Common myeloid progenitor, CD34-positive (primary cell): ENCODE measurements around the gene GFOD1.

Experiments used
- CTCF ChIA-PET: fragments of 350-600 bp; sonication (Branson Sonifier 250); formaldehyde crosslinking; loops from one replicate; lab custom pipeline; 2021; ENCODE audit warnings: antibody characterized with exemption; lab: Charles Lee
- POLR2A ChIA-PET: fragments of 350-600 bp; sonication (Branson Sonifier 250); formaldehyde crosslinking; loops from one replicate; lab custom pipeline; 2021; ENCODE audit warnings: antibody characterized with exemption; lab: Charles Lee
- DNase-seq, 3 donors: peaks; one replicate each; pipeline versions ENCODE4 v3.0.0 to v3.0.0-alpha.2; 2013
- H3K27ac ChIP-seq, 2 experiments: 1 replicate in 1 of 2; 2 replicates in 1 of 2; pipeline ENCODE4 v1.7.0; 2013; ENCODE audit warnings: inconsistent platforms in 2 of 2, low read length in 2 of 2, mild to moderate bottlenecking in 2 of 2, low read depth in 1 of 2, moderate library complexity in 1 of 2; ENCODE audit not compliant: severe bottlenecking in 2 of 2, insufficient read depth in 1 of 2, poor library complexity in 1 of 2
- H3K27me3 ChIP-seq, 5 experiments: replicated peaks in 2 of 5; 1 replicate in 3 of 5; 2 replicates in 2 of 5; pipeline versions ENCODE4 v1.6.1 to v1.7.0; 2013; ENCODE audit warnings: low read length in 4 of 5, mild to moderate bottlenecking in 2 of 5, moderate library complexity in 2 of 5, inconsistent platforms in 1 of 5; ENCODE audit not compliant: insufficient read depth in 5 of 5, control insufficient read depth in 4 of 5
- H3K36me3 ChIP-seq, 4 experiments: 1 replicate in 2 of 4; 2 replicates in 2 of 4; pipeline versions ENCODE4 v1.6.1 to v1.7.0; 2013; ENCODE audit warnings: low read length in 3 of 4, control low read depth in 1 of 4, mild to moderate bottlenecking in 1 of 4; ENCODE audit not compliant: control insufficient read depth in 4 of 4, insufficient read depth in 4 of 4
- H3K4me1 ChIP-seq, 4 experiments: 1 replicate in 3 of 4; 2 replicates in 1 of 4; pipeline versions ENCODE4 v1.6.1 to v1.7.1; 2013; ENCODE audit warnings: low read length in 3 of 4, mild to moderate bottlenecking in 3 of 4, control low read depth in 1 of 4, inconsistent platforms in 1 of 4, moderate library complexity in 1 of 4; ENCODE audit not compliant: control insufficient read depth in 4 of 4, insufficient read depth in 4 of 4; ENCODE audit errors: control extremely low read depth in 1 of 4
- H3K4me3 ChIP-seq, 7 experiments: 1 replicate in 4 of 7; 2 replicates in 3 of 7; pipeline versions ENCODE4 v1.5.1 to v1.7.0; 2013; ENCODE audit warnings: mild to moderate bottlenecking in 7 of 7, low read length in 6 of 7, moderate library complexity in 6 of 7, inconsistent platforms in 2 of 7, low read depth in 2 of 7, control low read depth in 1 of 7; ENCODE audit not compliant: insufficient read depth in 4 of 7, control insufficient read depth in 1 of 7; ENCODE audit errors: extremely low read depth in 1 of 7
- H3K9me3 ChIP-seq, 5 experiments: 1 replicate in 4 of 5; 2 replicates in 1 of 5; pipeline versions ENCODE4 v1.6.1 to v1.7.1; 2013; ENCODE audit warnings: low read length in 4 of 5, mild to moderate bottlenecking in 2 of 5, inconsistent platforms in 1 of 5, low read depth in 1 of 5, moderate library complexity in 1 of 5; ENCODE audit not compliant: control insufficient read depth in 4 of 5, insufficient read depth in 2 of 5; ENCODE audit errors: control extremely low read depth in 1 of 5
- WGBS: methylation state at CpG from one replicate; pipeline ENCODE4 v1.1.5; 2013; ENCODE audit not compliant: insufficient coverage; 5-methylcytosine and 5-hydroxymethylcytosine counted together

GFOD1 gene

GRCh38 chr6:13427801-13428582, 59.4 kb downstream of the GFOD1 start:
- 21% methylated on average over 19 of the region's 26 CpGs for WGBS
- POLR2A ChIA-PET: no interaction called here
- Histone ChIP-seq H3K36me3 (no peaks in the 10 kb centered on the region), H3K9me3 (no peaks in the 10 kb centered on the region), H3K27me3 (peaks cover 0 to 2% (median 0%) of the 10 kb centered on the region in 5 experiments), H3K4me1 (peaks cover 13 to 35% (median 28%) of the 10 kb centered on the region in 4 experiments), H3K4me3 (peak overlapping the region in 5 of 7 experiments; percentile 13 to 59 (median 44)), H3K27ac (no peak overlapping the region)
- CTCF ChIA-PET: interaction anchor here (1.1 to 2.2 kb wide), 10 partner anchors 9 to 99 kb away, joined by 3 to 11 read pairs (median 4); no protein-coding TSS in a partner anchor
- peak; percentile 71 to 90 (median 87) for DNase-seq

GRCh38 chr6:13427316-13427715, 60.1 kb downstream of the GFOD1 start:
- H3K27ac ChIP-seq: no peak overlapping the region
- CTCF ChIA-PET: interaction anchor here (1.2 to 2.2 kb wide), 5 partner anchors 9 to 38 kb away, joined by 3 to 11 read pairs (median 4); no protein-coding TSS in a partner anchor
- WGBS: 96% methylated on average over 7 of the region's 8 CpGs
- no peak for DNase-seq
- H3K36me3 ChIP-seq: no peaks in the 10 kb centered on the region
- H3K27me3 ChIP-seq: peaks cover 0 to 2% (median 0%) of the 10 kb centered on the region in 5 experiments
- H3K9me3 ChIP-seq: no peaks in the 10 kb centered on the region
- POLR2A ChIA-PET: interaction anchor here (0.6 kb wide), 1 partner anchor 414 kb away, joined by 3 read pairs; no protein-coding TSS in a partner anchor
- H3K4me3 ChIP-seq: no peak overlapping the region
- peaks cover 10 to 29% (median 24%) of the 10 kb centered on the region in 4 experiments for H3K4me1 ChIP-seq

GRCh38 chr6:13425943-13426931, 61.2 kb downstream of the GFOD1 start:
- no peaks in the 10 kb centered on the region for H3K9me3 ChIP-seq
- no peaks in the 10 kb centered on the region for H3K36me3 ChIP-seq
- peaks cover 10 to 31% (median 22%) of the 10 kb centered on the region in 4 experiments for H3K4me1 ChIP-seq
- ChIA-PET POLR2A (interaction anchor here (0.5 kb wide), 1 partner anchor 100 kb away, joined by 4 read pairs; no protein-coding TSS in a partner anchor), CTCF (interaction anchor here (0.7 to 2.2 kb wide), 11 partner anchors 8 to 189 kb away, joined by 3 to 10 read pairs (median 3); partner anchors contain the start of gene NOL7)
- peaks cover 0 to 2% (median 0%) of the 10 kb centered on the region in 5 experiments for H3K27me3 ChIP-seq
- no peak for DNase-seq
- H3K4me3 ChIP-seq: no peak overlapping the region
- H3K27ac ChIP-seq: no peak overlapping the region
- 97% methylated on average over 16 of the region's 22 CpGs for WGBS

DNA sequence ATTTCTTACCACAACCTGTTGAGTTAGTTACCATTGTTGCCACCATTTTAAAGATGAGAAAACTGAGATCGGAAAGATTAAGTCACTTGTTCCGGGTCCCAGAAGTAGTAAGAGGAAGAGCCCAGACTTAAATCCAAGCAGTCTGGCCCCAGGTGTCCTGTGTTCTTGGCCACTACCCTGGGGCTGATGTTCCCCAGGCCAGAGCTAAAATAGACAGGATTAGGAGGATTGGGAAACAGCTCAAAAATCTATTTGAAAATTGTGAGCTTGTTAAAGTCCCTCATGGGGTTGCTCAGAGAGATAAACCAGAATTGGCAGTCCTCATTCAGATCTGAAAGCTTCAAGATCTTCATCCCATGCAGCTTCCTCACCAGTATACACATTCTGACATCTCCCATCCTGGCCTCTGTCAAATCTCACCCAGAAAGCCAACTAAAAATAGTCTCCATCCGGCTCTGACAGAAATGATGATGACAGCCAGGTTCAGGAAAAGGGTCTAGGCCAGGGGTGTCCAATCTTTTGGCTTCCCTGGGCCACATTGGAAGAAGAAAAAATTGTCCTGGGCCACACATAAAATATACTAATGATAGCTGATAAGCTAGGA, 62.0 kb downstream of the GFOD1 start:
- ChIA-PET CTCF (interaction anchor here (0.7 to 2.2 kb wide), 9 partner anchors 9 to 190 kb away, joined by 3 to 10 read pairs (median 3); partner anchors contain the start of gene NOL7), POLR2A (no interaction called here)
- WGBS: 47% methylated on average over 3 of the region's 3 CpGs
- Histone ChIP-seq H3K27me3 (peaks cover 0 to 2% (median 0%) of the 10 kb centered on the region in 5 experiments), H3K36me3 (no peaks in the 10 kb centered on the region), H3K27ac (no peak overlapping the region), H3K4me1 (peaks cover 10 to 34% (median 22%) of the 10 kb centered on the region in 4 experiments), H3K9me3 (no peaks in the 10 kb centered on the region), H3K4me3 (no peak overlapping the region)
- DNase-seq: no peak

- Histone ChIP-seq H3K4me3 (no peak overlapping the region), H3K27ac (no peak overlapping the region), H3K4me1 (peaks cover 2 to 33% (median 20%) of the 10 kb centered on the region in 4 experiments), H3K36me3 (no peaks in the 10 kb centered on the region), H3K27me3 (peaks cover 0 to 2% (median 0%) of the 10 kb centered on the region in 5 experiments), H3K9me3 (no peaks in the 10 kb centered on the region)
- 100% methylated on average over 4 of the region's 6 CpGs for WGBS
- POLR2A ChIA-PET: no interaction called here
- CTCF ChIA-PET: interaction anchor here (1.5 to 1.7 kb wide), 3 partner anchors 8 to 114 kb away, joined by 3 to 6 read pairs (median 6); no protein-coding TSS in a partner anchor
- DNase-seq: no peak
Measured at GRCh38 chr6:13423252-13423651, 64.1 kb downstream of the GFOD1 start.

DNA sequence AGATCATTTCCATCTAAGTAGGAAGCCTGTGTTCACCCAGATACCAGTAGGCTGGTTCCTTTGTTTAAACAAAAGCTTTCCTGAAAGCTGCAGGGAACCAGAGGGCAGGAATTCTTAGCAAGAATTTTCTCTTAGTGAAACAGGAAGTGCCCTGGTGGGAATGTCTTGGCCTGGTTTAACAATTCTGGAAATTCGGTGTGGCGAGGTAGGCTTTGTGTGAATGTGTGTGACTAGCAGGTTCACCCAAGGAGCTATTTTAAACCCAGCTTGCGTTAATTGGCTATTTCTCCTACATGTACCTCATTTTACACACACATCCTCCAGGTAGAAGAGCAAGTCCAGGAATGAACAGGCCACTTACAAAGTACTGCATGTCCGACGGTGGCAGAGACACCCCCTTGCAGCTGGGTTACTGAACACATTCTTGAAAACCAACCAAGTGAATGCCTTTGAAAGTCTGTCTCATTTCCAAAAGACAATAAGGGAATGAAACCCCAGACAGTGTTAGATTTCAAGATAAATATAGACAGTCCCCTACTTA, 64.6 kb downstream of the GFOD1 start:
- no peak for DNase-seq
- Histone ChIP-seq H3K36me3 (peaks cover 0 to under 1% (median 0%) of the 10 kb centered on the region in 4 experiments), H3K9me3 (no peaks in the 10 kb centered on the region), H3K4me1 (peaks cover 2 to 28% (median 15%) of the 10 kb centered on the region in 4 experiments), H3K27ac (no peak overlapping the region), H3K4me3 (no peak overlapping the region), H3K27me3 (peaks cover 0 to 2% (median 0%) of the 10 kb centered on the region in 5 experiments)
- 79% methylated on average over 5 of the region's 5 CpGs for WGBS
- ChIA-PET CTCF (interaction anchor here (1.0 to 1.9 kb wide), 7 partner anchors 9 to 114 kb away, joined by 3 to 6 read pairs (median 5); no protein-coding TSS in a partner anchor), POLR2A (no interaction called here)
